Activated T-cell treated with anti-CD3 and anti-CD28 coated beads for 48 hours (primary cell): Measurements from ENCODE around the gene BCR.

Experiments used
- DNase-seq: peaks from one replicate; pipeline ENCODE4 v3.0.0-alpha.2; 2020; ENCODE audit warnings: low read depth

Gene BCR

GRCh38 chr22:23277583-23278295 is 97.4 kb downstream of the BCR start:
- DNase-seq = no peak

GRCh38 chr22:23278883-23279675 is 98.8 kb downstream of the BCR start:
- DNase-seq = no peak

GRCh38 chr22:23279781-23280180 is 99.5 kb downstream of the BCR start:
- DNase-seq = no peak

DNA sequence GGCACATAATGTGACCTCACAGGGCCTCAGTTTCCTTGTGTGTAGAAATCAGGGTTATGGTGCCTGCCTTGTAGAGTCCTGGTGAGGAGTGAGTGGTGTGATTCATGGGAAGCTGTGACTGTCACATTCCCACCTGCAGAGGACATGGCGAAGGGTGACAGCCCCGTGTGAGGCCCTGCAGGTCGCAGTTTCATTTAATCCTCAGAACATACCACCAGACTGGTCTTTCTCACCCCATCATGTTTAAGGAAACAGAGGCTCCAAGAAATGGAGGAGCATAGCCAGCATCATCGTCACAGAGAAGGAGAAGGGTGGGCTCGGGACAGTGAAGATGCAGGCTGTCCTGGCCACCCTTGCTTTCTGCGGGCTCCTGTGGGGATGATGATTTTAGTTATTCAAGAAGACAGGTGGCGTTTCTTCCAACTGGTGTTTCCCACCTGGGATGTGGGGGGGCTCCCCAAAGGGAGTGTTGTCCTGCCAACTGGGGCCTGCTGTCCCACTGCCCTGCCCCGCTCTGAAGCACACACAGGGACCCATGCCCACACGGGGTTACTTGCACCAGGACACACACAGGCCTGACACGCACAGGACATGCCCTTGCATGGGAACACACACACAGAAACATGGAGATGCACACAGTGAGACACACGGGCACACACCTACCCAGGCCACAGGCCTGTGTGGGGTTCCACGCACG is 100.2 kb downstream of the BCR start:
- DNase-seq = no peak

DNA sequence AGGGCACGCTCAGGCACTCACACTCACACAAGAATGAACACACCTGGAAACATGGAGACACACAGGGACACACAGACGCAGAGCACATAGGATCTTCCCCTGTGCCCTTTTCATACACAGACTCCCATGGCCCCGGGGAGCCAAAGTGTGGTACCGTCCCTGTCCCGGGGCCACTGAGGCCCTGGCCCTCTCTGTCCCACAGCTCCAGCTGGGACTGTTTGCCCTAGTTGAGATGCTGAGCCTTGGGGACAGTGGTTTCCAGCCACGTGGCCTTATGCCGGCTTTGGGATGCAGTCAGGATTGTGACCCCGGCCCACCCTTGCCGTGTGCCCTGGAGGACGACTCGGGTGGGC is 100.7 kb downstream of the BCR start:
- no peak for DNase-seq

- peak; percentile 69 for DNase-seq
Measured at GRCh38 chr22:23281406-23282088, 101.2 kb downstream of the BCR start.

GRCh38 chr22:23282089-23282501 is 101.8 kb downstream of the BCR start:
- no peak for DNase-seq

DNA sequence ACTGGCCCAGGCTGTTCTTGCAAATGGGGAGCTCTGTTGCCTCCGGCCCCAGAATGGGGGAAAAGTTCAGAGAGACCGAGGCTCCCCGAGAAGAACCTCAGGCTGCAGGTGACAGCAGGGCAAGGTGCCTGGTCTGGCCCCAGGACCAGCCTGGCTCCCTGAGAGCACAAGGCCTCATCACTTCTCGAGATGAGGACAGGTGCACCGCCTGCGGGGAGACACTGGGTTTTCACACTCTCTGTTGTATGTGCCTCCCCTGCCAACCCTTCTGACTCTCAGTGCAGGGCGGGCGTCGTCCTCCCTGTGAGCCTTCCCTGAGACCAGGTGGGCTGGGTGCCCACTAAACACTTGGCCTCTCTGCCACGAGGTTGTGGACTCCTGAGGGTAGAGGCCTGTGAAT is 102.2 kb downstream of the BCR start:
- DNase-seq = no peak

- no peak for DNase-seq
Measured at GRCh38 chr22:23282986-23283385, 102.7 kb downstream of the BCR start.

GRCh38 chr22:23283591-23284503 is 103.5 kb downstream of the BCR start:
- DNase-seq = no peak

DNA sequence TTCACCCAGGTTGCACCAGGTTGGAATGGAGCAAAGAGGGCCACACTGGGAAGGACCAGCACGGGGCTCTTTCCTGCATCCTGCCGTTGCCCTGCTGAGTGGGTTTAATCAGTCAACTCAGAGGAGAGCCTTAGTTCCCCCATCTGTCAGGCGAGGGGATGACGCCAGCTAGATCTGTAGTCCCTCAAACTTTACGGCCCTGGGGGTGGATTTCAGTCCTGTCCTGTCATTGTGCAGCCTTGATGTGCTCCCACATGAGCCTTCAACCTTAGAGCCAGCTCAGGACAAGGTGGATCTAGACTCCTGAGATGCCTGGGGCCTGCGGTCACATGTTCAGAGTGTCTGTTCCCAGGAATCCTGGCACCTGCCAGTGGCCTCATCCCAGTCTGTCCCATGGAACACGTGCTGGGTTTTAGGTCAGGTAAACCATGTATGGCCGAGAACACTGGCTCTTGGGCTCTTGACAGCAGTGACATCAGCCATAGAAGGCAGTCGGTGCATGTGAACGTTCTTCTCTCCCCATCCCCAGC is 104.3 kb downstream of the BCR start:
- DNase-seq = no peak

DNA sequence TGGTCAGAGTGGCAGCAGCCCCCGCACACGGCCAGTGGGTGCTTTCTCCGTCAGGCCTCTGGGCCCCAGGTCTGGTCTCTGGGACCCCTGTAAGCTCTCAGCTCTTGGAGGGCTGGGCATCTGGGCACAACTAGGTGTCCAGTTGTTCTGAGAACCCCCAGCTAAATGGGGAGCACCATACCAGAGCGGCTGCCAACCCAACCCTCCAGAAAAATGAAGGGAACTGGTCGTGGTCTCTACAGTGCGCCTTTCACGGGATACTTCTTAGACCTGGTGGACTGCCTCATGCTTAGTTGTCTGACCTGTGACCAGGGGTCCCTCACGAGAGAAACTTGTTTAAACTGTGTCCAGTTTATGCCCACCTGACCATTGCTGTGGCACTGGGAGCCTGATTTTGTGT is 104.9 kb downstream of the BCR start:
- no peak for DNase-seq

DNA sequence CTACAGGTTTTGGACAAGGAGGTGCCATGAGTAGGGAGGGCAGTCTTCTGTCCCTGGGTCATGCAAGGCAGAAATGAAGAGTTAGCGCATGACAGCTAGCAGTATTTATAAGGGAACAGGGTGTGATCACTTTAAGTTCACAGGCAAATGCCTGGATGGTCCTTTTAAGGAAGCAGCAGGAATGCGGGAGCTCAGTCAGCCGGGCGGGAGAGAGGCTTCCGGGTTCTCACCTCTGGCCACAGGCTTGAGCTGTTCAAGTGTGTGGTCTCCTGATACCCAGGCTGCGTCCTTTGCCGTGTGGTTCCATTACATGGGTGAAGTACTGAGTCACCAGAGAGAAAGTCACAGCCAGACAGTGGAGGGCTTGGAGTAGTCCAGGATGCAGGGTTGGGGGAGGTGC is 105.4 kb downstream of the BCR start:
- no peak for DNase-seq

- no peak for DNase-seq
Measured at GRCh38 chr22:23286296-23286695, 106.0 kb downstream of the BCR start.

GRCh38 chr22:23287136-23288095 is 107.1 kb downstream of the BCR start:
- no peak for DNase-seq

DNA sequence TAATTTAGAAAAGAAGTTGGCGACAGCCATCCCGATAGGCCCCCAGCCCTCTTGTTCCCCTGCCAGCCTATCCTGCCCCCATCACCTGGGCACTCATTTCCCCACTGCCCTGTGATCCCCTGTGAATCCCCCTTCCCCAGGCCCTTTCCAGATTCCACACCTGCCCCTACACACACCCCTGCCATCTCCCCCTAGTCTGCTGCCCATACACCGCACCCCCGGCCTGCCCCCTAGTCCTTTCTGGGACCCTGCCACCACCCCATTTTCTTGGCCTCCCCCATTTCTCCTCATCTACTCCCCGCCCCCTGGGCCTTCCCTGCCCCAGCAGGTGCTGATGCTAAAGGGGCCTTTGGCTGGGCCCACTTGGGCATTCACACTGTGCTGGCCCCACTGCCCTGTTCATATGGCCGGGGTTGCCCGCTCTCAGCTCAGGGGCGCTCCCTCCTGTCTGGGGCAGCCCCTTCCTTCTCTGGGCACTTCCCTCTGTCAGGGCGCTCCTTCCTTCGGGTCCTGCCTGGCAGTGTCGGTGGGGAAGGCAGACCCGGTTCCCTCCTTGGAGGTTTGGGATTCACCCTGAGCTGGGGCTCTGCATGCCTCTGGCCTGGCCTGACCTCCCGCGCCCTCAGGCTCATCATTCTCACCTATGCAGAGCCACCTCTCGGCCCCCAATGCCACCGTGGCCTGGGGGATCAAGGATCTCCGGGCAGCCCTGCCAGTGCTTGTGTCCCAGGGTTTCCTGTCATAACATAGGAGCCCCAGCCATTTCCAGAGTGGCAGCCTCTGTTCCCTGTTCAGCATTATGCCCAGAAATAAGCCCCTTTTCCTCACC is 108.2 kb downstream of the BCR start:
- no peak for DNase-seq

DNA sequence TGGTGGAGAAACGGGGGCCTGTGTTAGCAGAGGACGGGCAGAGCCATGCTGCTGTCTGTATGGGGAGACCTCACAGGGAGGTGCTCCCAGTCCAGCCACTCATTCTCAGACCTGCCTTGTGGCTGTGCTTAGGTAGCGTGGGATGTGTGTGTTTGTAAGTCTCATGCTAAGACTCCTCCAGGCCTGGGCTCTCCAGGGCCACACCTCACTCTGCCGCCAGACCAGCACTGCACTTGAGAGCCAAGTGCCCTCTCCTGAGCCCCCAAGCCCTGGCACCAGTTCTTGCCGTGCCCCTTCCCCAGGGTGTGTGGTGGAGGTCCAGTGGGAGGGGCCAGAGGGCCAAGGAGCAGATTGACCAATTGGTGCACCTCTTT is 108.8 kb downstream of the BCR start:
- no peak for DNase-seq

DNA sequence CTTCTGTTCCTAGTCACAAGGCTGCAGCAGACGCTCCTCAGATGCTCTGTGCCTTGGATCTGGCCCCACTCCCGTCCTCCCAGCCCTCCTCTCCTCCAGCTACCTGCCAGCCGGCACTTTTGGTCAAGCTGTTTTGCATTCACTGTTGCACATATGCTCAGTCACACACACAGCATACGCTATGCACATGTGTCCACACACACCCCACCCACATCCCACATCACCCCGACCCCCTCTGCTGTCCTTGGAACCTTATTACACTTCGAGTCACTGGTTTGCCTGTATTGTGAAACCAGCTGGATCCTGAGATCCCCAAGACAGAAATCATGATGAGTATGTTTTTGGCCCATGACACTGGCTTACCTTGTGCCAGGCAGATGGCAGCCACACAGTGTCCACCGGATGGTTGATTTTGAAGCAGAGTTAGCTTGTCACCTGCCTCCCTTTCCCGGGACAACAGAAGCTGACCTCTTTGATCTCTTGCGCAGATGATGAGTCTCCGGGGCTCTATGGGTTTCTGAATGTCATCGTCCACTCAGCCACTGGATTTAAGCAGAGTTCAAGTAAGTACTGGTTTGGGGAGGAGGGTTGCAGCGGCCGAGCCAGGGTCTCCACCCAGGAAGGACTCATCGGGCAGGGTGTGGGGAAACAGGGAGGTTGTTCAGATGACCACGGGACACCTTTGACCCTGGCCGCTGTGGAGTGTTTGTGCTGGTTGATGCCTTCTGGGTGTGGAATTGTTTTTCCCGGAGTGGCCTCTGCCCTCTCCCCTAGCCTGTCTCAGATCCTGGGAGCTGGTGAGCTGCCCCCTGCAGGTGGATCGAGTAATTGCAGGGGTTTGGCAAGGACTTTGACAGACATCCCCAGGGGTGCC is 109.8 kb downstream of the BCR start:
- DNase-seq = peak; percentile 49
